ENCODE measurements around the gene VPS37C. TPM values are rescaled to one million over a fixed set of nuclear protein-coding genes. Genes with fewer than 3 reads are reported as not detected.
"Not testable (repeated sequence)": the region's sequence is repeated elsewhere in the genome, so short reads cannot be mapped to it uniquely, and the experiment has no call there.

The VPS37C gene
- total RNA-seq, 2 donors from 2014 or later = 12.9 to 28.8 TPM

- no peaks in the 10 kb centered on the region for H3K27me3 ChIP-seq
- no peaks in the 10 kb centered on the region for H3K4me1 ChIP-seq
- no peak overlapping the region for H3K4me3 ChIP-seq
- TF ChIP-seq, protein P1, sequence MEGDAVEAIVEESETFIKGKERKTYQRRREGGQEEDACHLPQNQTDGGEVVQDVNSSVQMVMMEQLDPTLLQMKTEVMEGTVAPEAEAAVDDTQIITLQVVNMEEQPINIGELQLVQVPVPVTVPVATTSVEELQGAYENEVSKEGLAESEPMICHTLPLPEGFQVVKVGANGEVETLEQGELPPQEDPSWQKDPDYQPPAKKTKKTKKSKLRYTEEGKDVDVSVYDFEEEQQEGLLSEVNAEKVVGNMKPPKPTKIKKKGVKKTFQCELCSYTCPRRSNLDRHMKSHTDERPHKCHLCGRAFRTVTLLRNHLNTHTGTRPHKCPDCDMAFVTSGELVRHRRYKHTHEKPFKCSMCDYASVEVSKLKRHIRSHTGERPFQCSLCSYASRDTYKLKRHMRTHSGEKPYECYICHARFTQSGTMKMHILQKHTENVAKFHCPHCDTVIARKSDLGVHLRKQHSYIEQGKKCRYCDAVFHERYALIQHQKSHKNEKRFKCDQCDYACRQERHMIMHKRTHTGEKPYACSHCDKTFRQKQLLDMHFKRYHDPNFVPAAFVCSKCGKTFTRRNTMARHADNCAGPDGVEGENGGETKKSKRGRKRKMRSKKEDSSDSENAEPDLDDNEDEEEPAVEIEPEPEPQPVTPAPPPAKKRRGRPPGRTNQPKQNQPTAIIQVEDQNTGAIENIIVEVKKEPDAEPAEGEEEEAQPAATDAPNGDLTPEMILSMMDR (IDR thresholded peaks at IDR 0.05) = no peak
- no peak overlapping the region for H3K27ac ChIP-seq
- no peak for DNase-seq (ENCODE audit: low spot score)
- H3K36me3 ChIP-seq = no peaks in the 10 kb centered on the region
- H3K9me3 ChIP-seq = no peaks in the 10 kb centered on the region
These were observed 32.4 kb upstream of the VPS37C start for GRCh38 chr11:61193596-61193995.

DNA sequence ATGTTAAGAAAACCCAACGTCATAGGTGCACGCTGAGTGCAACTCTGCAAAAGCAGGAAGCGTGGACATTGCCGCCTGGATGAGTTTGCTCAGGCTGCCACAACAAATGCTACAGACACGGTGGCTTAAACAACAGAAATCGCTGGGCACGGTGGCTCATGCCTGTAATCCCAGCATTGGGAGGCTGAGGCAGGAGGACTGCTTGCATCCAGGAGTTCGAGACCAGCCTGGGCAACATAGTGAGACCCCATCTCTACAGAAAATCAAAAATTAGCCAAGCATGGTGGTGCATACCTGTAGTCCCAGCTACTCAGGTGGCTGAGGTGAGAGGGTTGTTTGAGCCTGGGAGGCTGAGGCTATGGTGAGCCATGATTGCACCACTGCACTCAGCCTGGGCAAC lies 28.7 kb upstream of the VPS37C start:
- TF ChIP-seq, protein P1 (IDR thresholded peaks at IDR 0.05) = no peak
- Histone ChIP-seq H3K9me3 (no peaks in the 10 kb centered on the region), H3K27ac (no peak overlapping the region), H3K36me3 (no peaks in the 10 kb centered on the region), H3K4me3 (no peak overlapping the region), H3K4me1 (no peaks in the 10 kb centered on the region), H3K27me3 (no peaks in the 10 kb centered on the region)
- no peak for DNase-seq (ENCODE audit: low spot score)

DNA sequence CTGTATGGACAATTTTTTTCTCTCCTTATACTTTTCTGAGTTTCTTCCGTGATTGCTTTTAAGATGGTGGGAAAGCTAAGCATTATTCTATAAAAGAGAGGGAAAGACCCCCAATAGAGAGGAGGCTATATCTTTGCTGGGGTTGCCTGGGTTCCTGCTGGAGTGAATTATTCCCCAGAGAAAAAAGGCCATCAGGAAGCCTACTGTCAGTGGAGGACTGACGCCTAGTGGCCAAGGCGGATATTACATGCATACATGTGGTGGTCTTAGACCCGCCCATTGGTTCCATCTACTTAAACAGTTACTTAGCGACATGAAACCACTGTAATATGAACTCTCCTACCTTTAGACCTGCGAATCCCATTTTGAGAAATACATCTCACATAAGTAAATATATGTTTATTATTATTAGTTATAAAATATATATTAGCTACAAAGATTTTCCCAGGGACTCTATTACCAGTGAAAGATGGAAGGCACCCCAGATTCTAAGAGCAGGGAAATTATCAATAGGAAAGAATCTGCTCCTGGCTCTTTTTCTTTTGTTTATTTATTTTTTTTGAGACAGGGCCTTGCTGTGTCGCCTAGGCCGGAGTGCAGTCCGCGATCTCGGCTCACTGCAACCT lies 26.4 kb upstream of the VPS37C start:
- H3K9me3 ChIP-seq = no peaks in the 10 kb centered on the region
- H3K27ac ChIP-seq = no peak overlapping the region
- peak; percentile 85 for DNase-seq (ENCODE audit: low spot score)
- no peaks in the 10 kb centered on the region for H3K27me3 ChIP-seq
- no peaks in the 10 kb centered on the region for H3K4me1 ChIP-seq
- no peak overlapping the region for H3K4me3 ChIP-seq
- TF ChIP-seq, protein P1 (IDR thresholded peaks at IDR 0.05) = peak; percentile 91 to 92
- H3K36me3 ChIP-seq = no peaks in the 10 kb centered on the region

- H3K4me1 ChIP-seq = no peaks in the 10 kb centered on the region
- DNase-seq (ENCODE audit: low spot score) = no peak
- H3K36me3 ChIP-seq = no peaks in the 10 kb centered on the region
- TF ChIP-seq, protein P1 (IDR thresholded peaks at IDR 0.05) = no peak
- H3K27ac ChIP-seq = no peak overlapping the region
- no peaks in the 10 kb centered on the region for H3K9me3 ChIP-seq
- H3K4me3 ChIP-seq = no peak overlapping the region
- H3K27me3 ChIP-seq = no peaks in the 10 kb centered on the region
These were observed 25.3 kb upstream of the VPS37C start for GRCh38 chr11:61186504-61186903.

DNA sequence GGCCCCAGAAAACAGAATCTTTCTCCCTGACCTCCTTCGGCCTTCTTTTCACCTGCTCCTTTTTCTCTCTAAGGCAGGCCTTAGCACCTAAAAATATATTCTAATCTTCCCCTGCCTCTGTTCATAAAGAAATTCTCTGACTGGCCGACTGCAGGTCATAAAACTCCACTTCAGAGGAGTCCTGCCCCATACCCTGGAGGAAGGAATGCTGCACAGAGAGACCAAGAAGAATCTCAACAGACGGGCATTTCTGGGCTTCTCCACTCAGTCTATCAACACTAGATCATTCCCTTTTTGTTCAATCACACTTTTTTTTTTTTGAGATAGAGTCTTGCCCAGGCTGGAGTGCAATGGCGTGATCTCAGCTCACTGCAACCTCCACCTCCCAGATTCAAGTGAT lies 22.4 kb upstream of the VPS37C start:
- no peaks in the 10 kb centered on the region for H3K36me3 ChIP-seq
- TF ChIP-seq, protein P1 (IDR thresholded peaks at IDR 0.05) = no peak
- DNase-seq (ENCODE audit: low spot score) = no peak

DNA sequence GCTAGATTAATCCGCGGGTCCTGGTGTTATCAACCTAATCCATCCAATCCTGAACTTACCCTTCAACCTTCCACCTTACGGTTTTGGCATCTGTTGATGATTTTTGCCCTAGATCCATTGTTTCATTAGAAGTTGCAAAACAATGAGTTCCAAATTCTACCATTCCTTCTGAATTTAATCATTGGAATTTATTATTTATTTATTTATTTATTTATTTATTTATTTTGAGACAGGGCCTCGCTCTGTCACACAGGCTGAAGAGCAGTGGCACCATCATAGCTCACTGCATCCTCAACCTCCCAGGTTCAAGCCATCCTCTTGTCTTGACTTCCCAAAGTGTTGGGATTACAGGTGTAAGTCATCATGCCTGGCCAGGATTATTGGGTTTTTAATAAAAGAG lies 20.3 kb upstream of the VPS37C start:
- Histone ChIP-seq H3K36me3 (no peaks in the 10 kb centered on the region), H3K4me3 (no peak overlapping the region), H3K27me3 (no peaks in the 10 kb centered on the region), H3K4me1 (no peaks in the 10 kb centered on the region), H3K9me3 (no peaks in the 10 kb centered on the region), H3K27ac (no peak overlapping the region)
- TF ChIP-seq, protein P1 (IDR thresholded peaks at IDR 0.05) = no peak
- no peak for DNase-seq (ENCODE audit: low spot score)

More for the DNA sequence above, 22.4 kb upstream of the VPS37C start:
- no peaks in the 10 kb centered on the region for H3K9me3 ChIP-seq
- no peaks in the 10 kb centered on the region for H3K4me1 ChIP-seq
- no peak overlapping the region for H3K27ac ChIP-seq
- no peak overlapping the region for H3K4me3 ChIP-seq
- H3K27me3 ChIP-seq = no peaks in the 10 kb centered on the region

DNA sequence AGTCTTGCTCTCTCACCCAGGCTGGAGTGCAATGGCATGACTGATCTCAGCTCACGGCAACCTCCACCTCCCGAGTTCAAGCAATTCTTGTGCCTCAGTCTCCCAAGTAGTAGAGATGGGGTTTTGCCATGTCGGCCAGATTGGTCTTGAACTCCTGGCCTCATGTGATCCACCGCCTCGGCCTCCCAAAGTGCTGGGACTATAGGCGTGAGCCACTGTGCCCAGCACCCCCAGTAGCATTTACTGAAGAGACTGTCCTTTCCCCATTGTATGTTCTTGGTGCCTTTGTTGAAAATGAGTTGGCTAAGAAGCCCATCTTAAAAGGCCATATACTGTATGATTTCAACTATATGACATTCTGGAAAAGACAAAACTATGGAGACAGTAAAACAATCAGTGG lies 19.0 kb upstream of the VPS37C start:
- H3K36me3 ChIP-seq; H3K27ac ChIP-seq; H3K9me3 ChIP-seq; H3K4me1 ChIP-seq; H3K4me3 ChIP-seq; DNase-seq (ENCODE audit: low spot score); H3K27me3 ChIP-seq: not testable (repeated sequence)

Measured in right atrium auricular region (tissue), 2 donors.